Endothelial cell of umbilical vein (primary cell): ENCODE results near the gene ZNF839.

Experiments used
- FOS ChIP-seq: IDR thresholded peaks from 2 replicates; pipeline ENCODE4 v1.6.1; 2011; ENCODE audit warnings: mild to moderate bottlenecking, low read length, moderate library complexity, borderline replicate concordance; ENCODE audit not compliant: insufficient read depth
- GATA2 ChIP-seq: IDR thresholded peaks from 2 replicates; pipeline ENCODE4 v1.7.0; 2011; ENCODE audit warnings: low read depth, mild to moderate bottlenecking, moderate library complexity, mixed read lengths, low read length; ENCODE audit not compliant: insufficient read length, insufficient read depth
- POLR2AphosphoS5 ChIP-seq: IDR thresholded peaks from 2 replicates; pipeline ENCODE4 v1.6.1; 2012; ENCODE audit warnings: low read depth, mild to moderate bottlenecking, control low read depth, low read length, moderate library complexity; ENCODE audit not compliant: insufficient read depth
- TF ChIP-seq, protein P1 (sequence below), 2 donors: IDR thresholded peaks; 1 replicate in 1 of 2; 2 replicates in 1 of 2; pipeline ENCODE4 v1.5.1; 2011; ENCODE audit warnings: low read length in 2 of 2, mild to moderate bottlenecking in 2 of 2, moderate library complexity in 2 of 2, control low read depth in 1 of 2, inconsistent platforms in 1 of 2, low read depth in 1 of 2; ENCODE audit not compliant: insufficient read depth in 1 of 2; ENCODE audit errors: extremely low read depth in 1 of 2

DNA sequence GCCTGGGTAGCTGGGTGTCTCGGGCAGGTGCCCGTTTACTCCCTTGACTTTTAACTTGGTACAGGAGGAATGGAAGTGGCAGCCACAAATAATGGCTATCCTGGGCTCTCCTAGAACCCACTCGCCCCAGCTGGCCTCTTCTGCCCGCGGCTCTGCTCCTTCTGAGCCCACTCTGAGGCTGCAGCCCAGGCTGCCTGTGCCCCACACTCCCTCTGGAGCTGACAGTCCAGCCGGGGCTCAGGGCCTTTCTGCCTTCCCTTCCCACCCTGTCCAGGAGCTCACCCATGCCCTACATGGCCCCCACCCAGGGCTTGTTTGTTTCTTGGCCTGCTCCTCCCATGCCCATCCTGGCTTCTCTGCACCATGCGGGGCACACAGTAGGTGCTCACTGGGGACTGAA lies 15.6 kb downstream of the ZNF839 start:
- TF ChIP-seq POLR2AphosphoS5 = no peak
- no peak for TF ChIP-seq FOS
- TF ChIP-seq, protein P1, sequence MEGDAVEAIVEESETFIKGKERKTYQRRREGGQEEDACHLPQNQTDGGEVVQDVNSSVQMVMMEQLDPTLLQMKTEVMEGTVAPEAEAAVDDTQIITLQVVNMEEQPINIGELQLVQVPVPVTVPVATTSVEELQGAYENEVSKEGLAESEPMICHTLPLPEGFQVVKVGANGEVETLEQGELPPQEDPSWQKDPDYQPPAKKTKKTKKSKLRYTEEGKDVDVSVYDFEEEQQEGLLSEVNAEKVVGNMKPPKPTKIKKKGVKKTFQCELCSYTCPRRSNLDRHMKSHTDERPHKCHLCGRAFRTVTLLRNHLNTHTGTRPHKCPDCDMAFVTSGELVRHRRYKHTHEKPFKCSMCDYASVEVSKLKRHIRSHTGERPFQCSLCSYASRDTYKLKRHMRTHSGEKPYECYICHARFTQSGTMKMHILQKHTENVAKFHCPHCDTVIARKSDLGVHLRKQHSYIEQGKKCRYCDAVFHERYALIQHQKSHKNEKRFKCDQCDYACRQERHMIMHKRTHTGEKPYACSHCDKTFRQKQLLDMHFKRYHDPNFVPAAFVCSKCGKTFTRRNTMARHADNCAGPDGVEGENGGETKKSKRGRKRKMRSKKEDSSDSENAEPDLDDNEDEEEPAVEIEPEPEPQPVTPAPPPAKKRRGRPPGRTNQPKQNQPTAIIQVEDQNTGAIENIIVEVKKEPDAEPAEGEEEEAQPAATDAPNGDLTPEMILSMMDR (IDR thresholded peaks at IDR 0.05; ENCODE audit: extremely low read depth in 1 of 2, insufficient read depth in 1 of 2, low read depth in 1 of 2, low read length in 2 of 2) = no peak
- TF ChIP-seq GATA2 = no peak
